T47D (cell line): ENCODE results near the gene TYW1B.
"Not testable (repeated sequence)": the region's sequence is repeated elsewhere in the genome, so short reads cannot be mapped to it uniquely, and the experiment has no call there.

Experiments used
- DNase-seq, 2 experiments: peaks; one replicate each; pipeline versions ENCODE4 v3.0.0 to v3.0.0-alpha.2; 2011 to 2012; ENCODE audit warnings: low read depth in 1 of 2, low spot score in 1 of 2
- in situ Hi-C: cut with HindIII; loops from 2 replicates; pipeline ENCODE4 v1.10.0; 2016; ENCODE audit warnings: low sequenced_read_pairs, low pct_unique_long_range_greater_than_20kb

The TYW1B gene

GRCh38 chr7:72827839-72828591 lies at the start of gene TYW1B:
Gene TYW1B (minus strand): TSS chr7:72828200. CDS start chr7:72828075, 125 bp downstream.
- in situ Hi-C loops, result not testable (repeated sequence)
- DNase-seq, result peak; percentile 57 to 99

GRCh38 chr7:72867591-72867990 lies 39.6 kb upstream of the TYW1B start:
- in situ Hi-C loops, result not testable (repeated sequence)

GRCh38 chr7:72858846-72859400 lies 30.9 kb upstream of the TYW1B start:
- in situ Hi-C loops, DNase-seq: not testable (repeated sequence)

More at GRCh38 chr7:72867591-72867990, 39.6 kb upstream of the TYW1B start:
- DNase-seq, result not testable (repeated sequence)

GRCh38 chr7:72857925-72858324 lies 29.9 kb upstream of the TYW1B start:
- in situ Hi-C loops, DNase-seq: not testable (repeated sequence)

GRCh38 chr7:72855261-72855660 lies 27.3 kb upstream of the TYW1B start:
- in situ Hi-C loops, DNase-seq: not testable (repeated sequence)

GRCh38 chr7:72852937-72853336 lies 24.9 kb upstream of the TYW1B start:
- DNase-seq, in situ Hi-C loops: not testable (repeated sequence)

- DNase-seq, in situ Hi-C loops: not testable (repeated sequence)
These were observed 22.7 kb upstream of the TYW1B start for GRCh38 chr7:72850746-72851145.

- in situ Hi-C loops, DNase-seq: not testable (repeated sequence)
These were observed 16.1 kb upstream of the TYW1B start for GRCh38 chr7:72844146-72844545.

- DNase-seq, in situ Hi-C loops: not testable (repeated sequence)
These were observed 15.2 kb upstream of the TYW1B start for GRCh38 chr7:72843166-72843565.

- DNase-seq, in situ Hi-C loops: not testable (repeated sequence)
These were observed 13.0 kb upstream of the TYW1B start for GRCh38 chr7:72840966-72841511.

GRCh38 chr7:72838315-72838714 lies 10.3 kb upstream of the TYW1B start:
- DNase-seq, in situ Hi-C loops: not testable (repeated sequence)

- in situ Hi-C loops, DNase-seq: not testable (repeated sequence)
These were observed 9.3 kb upstream of the TYW1B start for GRCh38 chr7:72837291-72837690.

GRCh38 chr7:72830567-72830966 lies 2.6 kb upstream of the TYW1B start:
- in situ Hi-C loops, DNase-seq: not testable (repeated sequence)

GRCh38 chr7:72829687-72830354 lies 1.8 kb upstream of the TYW1B start:
- DNase-seq, result peak in 1 of 2 experiments; percentile 91

GRCh38 chr7:72829291-72829686 lies 1.3 kb upstream of the TYW1B start:
- DNase-seq, result peak; percentile 46 to 100
- in situ Hi-C loops, result not testable (repeated sequence)

More at GRCh38 chr7:72829687-72830354, 1.8 kb upstream of the TYW1B start:
- in situ Hi-C loops, result not testable (repeated sequence)

GRCh38 chr7:72823765-72824732 lies 4.0 kb downstream of the TYW1B start:
- in situ Hi-C loops, result not testable (repeated sequence)

GRCh38 chr7:72822497-72822896 lies 5.5 kb downstream of the TYW1B start:
- DNase-seq, in situ Hi-C loops: not testable (repeated sequence)

More at GRCh38 chr7:72823765-72824732, 4.0 kb downstream of the TYW1B start:
- DNase-seq, result not testable (repeated sequence)
